SK-N-MC (cell line): ENCODE results near the gene NEURL2.

Source experiments
- DNase-seq: peaks from one replicate; pipeline ENCODE4 v3.0.0-alpha.2; 2011; ENCODE audit warnings: low read depth, low spot score
- H3K27ac ChIP-seq: fragments of 200-600 bp; sonication (generic); 2 replicates; pipeline ENCODE4 v1.5.1; 2016; ENCODE audit warnings: mixed run types
- H3K36me3 ChIP-seq: fragments of 200-600 bp; sonication (generic); 2 replicates; pipeline ENCODE4 v1.6.1; 2017; ENCODE audit warnings: antibody characterized with exemption, low read length, mixed read lengths; ENCODE audit not compliant: insufficient read depth
- H3K4me3 ChIP-seq: fragments of 200-600 bp; sonication (generic); 2 replicates; pipeline ENCODE4 v1.5.1; 2016
- H3K9ac ChIP-seq: fragments of 200-600 bp; sonication (generic); 2 replicates; pipeline ENCODE4 v1.8.0; 2017; ENCODE audit warnings: mixed run types, mixed read lengths; ENCODE audit not compliant: insufficient read length
- H3K9me3 ChIP-seq: fragments of 200-600 bp; sonication (generic); 2 replicates; pipeline ENCODE4 v1.6.1; 2017; ENCODE audit warnings: low read depth, mild to moderate bottlenecking, antibody characterized with exemption, low read length, moderate library complexity, mixed read lengths
- EZH2 ChIP-seq: fragments of 200-600 bp; sonication (generic); IDR thresholded peaks from one replicate; pipeline ENCODE4 v1.6.1; 2017; ENCODE audit warnings: antibody characterized with exemption
- FOXP2 ChIP-seq: optimal IDR thresholded peaks from 2 replicates; pipeline ENCODE3; 2011; ENCODE audit warnings: mild to moderate bottlenecking, moderate library complexity; ENCODE audit not compliant: insufficient read depth; ENCODE audit errors: extremely low read length, control extremely low read depth
- POLR2AphosphoS5 ChIP-seq: IDR thresholded peaks from 2 replicates; pipeline ENCODE4 v1.6.1; 2012; ENCODE audit warnings: mild to moderate bottlenecking, low read depth, low read length, borderline replicate concordance

NEURL2 gene

DNA sequence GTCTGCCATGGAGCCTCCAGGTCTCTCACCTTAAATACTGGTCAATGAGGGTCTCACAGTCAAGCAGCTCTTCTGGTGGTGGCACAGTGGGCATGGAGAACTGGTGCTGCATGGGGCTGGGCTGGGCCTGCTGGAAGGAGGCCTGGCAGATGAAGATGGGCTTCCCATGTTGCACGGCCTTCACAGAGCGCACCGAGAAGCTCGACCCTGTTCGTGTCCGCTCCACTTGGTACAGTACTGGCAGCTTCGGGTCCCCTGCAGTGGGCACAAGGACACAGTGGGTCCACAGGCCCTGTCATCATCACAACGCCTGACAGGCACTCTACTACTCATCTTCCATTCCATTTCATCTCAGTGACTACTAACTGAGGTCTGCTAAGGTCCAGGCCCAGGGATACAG lies 42.6 kb downstream of the NEURL2 start:
- no peak overlapping the region for H3K27ac ChIP-seq
- no peak overlapping the region for H3K9ac ChIP-seq
- no peak for DNase-seq
- TF ChIP-seq EZH2 (no peak), FOXP2 (no peak), POLR2AphosphoS5 (no peak)
- H3K4me3 ChIP-seq: no peak overlapping the region
- H3K36me3 ChIP-seq: no peaks in the 10 kb centered on the region; the same call in 1 of the 2 replicates
- H3K9me3 ChIP-seq: no peaks in the 10 kb centered on the region

DNA sequence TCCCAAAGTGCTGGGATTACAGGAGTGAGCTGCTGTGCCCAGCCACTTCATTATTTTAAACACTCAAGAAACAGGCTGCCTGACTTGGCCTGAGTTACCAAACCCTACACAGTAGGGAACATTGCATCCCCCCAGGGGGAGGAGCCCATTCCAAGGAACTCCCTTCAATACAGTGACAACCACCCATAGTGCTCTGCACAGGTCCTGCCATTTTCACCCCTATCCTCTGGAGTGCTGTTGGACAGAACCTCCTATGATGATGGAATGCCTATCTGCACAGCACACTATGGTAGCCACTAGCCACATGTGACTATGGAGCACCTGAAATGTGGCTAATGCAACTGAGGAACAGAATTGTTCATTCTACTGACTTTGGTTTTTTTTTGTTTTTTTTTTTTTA lies 45.6 kb downstream of the NEURL2 start:
- Histone ChIP-seq H3K27ac (no peak overlapping the region), H3K9ac (no peak overlapping the region), H3K9me3 (no peaks in the 10 kb centered on the region), H3K36me3 (no peaks in the 10 kb centered on the region; the same call in 1 of the 2 replicates), H3K4me3 (no peak overlapping the region)
- TF ChIP-seq POLR2AphosphoS5 (no peak), EZH2 (no peak), FOXP2 (no peak)
- no peak for DNase-seq

DNA sequence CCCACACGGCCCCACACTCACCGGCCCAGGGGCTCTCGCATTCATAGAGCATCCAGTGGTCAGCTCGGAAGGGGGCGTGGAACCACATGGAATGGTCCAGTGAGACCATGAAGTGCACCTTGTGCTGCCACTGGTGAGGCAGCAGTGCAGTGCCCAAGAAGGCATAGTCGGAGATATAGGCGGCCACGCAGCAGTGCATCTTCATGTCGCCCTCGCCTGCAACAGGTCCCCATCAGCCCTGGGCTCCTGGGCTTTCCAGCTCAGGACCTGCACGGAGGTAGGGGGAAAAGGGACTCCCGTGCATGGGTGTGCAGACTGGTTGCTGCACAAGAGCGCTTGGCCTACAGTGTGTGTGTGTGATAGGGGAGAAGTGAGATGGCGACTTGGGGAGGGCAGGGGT lies 47.5 kb downstream of the NEURL2 start:
- Histone ChIP-seq H3K9ac (no peak overlapping the region), H3K4me3 (no peak overlapping the region), H3K27ac (no peak overlapping the region), H3K36me3 (no peaks in the 10 kb centered on the region; the same call in 1 of the 2 replicates), H3K9me3 (no peaks in the 10 kb centered on the region)
- no peak for TF ChIP-seq EZH2
- TF ChIP-seq FOXP2: no peak
- DNase-seq: no peak

DNA sequence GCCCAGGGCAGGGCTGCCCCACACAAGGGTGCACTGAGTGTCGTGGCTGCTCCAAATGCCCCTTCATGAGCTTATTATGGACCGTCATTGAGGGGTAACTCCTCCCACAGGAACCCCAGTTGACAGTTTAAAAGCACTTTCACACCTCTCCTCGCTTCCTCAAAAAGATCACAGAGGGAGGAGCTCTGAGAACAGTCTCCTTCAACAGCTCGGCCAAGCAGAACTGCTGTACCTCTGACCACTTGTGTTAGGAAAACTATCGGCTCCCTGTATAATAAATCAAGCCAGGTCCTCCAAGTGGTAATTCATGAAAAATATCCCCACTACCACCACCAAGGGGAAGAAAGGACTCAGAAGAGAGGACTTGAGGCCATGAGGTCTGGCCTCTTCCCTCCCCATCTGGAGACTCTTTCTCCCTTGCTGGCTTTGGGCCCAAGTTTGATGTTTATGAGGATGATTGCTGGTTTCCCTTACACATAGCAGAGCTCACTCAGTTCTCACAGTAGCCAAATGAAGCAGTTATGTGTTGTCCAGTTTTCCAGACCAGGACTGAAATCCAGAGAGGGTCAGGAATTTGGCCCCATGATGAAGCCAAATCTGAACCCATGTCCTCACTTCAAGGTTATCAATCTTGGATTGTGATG lies 48.7 kb downstream of the NEURL2 start:
- no peaks in the 10 kb centered on the region; the same call in 1 of the 2 replicates for H3K36me3 ChIP-seq
- H3K9me3 ChIP-seq: no peaks in the 10 kb centered on the region
- no peak for TF ChIP-seq POLR2AphosphoS5
- TF ChIP-seq EZH2: no peak
- no peak for TF ChIP-seq FOXP2
- no peak overlapping the region for H3K9ac ChIP-seq
- H3K27ac ChIP-seq: no peak overlapping the region
- DNase-seq: no peak
- no peak overlapping the region for H3K4me3 ChIP-seq

GRCh38 chr20:45841407-45842129 lies 49.4 kb downstream of the NEURL2 start:
- no peak for DNase-seq
- no peak overlapping the region for H3K9ac ChIP-seq
- H3K9me3 ChIP-seq: no peaks in the 10 kb centered on the region
- TF ChIP-seq FOXP2 (no peak), POLR2AphosphoS5 (no peak), EZH2 (no peak)
- no peak overlapping the region for H3K27ac ChIP-seq
- H3K36me3 ChIP-seq: no peaks in the 10 kb centered on the region; the same call in 1 of the 2 replicates
- no peak overlapping the region for H3K4me3 ChIP-seq

DNA sequence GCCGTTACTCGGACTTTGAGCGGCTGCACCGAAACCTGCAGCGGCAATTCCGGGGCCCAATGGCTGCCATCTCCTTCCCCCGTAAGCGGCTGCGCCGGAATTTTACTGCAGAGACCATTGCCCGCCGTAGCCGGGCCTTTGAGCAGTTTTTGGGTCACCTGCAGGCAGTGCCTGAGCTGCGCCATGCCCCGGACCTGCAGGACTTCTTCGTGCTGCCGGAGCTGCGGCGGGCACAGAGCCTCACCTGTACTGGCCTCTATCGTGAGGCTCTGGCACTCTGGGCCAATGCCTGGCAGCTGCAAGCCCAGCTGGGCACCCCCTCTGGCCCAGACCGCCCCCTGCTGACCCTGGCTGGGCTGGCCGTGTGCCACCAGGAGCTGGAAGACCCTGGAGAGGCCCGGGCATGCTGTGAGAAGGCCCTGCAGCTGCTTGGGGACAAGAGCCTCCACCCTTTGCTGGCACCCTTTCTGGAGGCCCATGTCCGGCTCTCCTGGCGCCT lies 50.3 kb downstream of the NEURL2 start:
- TF ChIP-seq FOXP2 (no peak), POLR2AphosphoS5 (no peak), EZH2 (no peak)
- Histone ChIP-seq H3K9ac (no peak overlapping the region), H3K4me3 (no peak overlapping the region), H3K9me3 (no peaks in the 10 kb centered on the region), H3K27ac (no peak overlapping the region), H3K36me3 (no peaks in the 10 kb centered on the region; the same call in 1 of the 2 replicates)
- no peak for DNase-seq
